Vagina (tissue), 2 donors: ENCODE measurements around the gene SCN9A.

Experiments used
- POLR2A ChIP-seq, 2 donors: fragments of 450-650 bp; IDR thresholded peaks; one replicate each; pipeline ENCODE4 v1.6.1; 2017; ENCODE audit warnings: antibody characterized with exemption in 2 of 2, mild to moderate bottlenecking in 2 of 2, moderate library complexity in 2 of 2
- POLR2AphosphoS5 ChIP-seq, 2 donors: sonication (generic); formaldehyde crosslinking; IDR thresholded peaks; one replicate each; pipeline ENCODE4 v1.9.0; 2017; ENCODE audit warnings: antibody characterized with exemption in 2 of 2, mild to moderate bottlenecking in 2 of 2, low read depth in 1 of 2; ENCODE audit not compliant: insufficient read depth in 1 of 2
- TF ChIP-seq, protein P1 (sequence below), 3 experiments: fragments of 450-650 bp in 2 of 3; fragments of 200-600 bp in 1 of 3; sonication (generic) in 1 of 3; IDR thresholded peaks; one replicate each; pipeline ENCODE4 v1.5.1; 2017 to 2019; ENCODE audit warnings: antibody characterized with exemption in 3 of 3, mild to moderate bottlenecking in 2 of 3, moderate library complexity in 2 of 3

DNA sequence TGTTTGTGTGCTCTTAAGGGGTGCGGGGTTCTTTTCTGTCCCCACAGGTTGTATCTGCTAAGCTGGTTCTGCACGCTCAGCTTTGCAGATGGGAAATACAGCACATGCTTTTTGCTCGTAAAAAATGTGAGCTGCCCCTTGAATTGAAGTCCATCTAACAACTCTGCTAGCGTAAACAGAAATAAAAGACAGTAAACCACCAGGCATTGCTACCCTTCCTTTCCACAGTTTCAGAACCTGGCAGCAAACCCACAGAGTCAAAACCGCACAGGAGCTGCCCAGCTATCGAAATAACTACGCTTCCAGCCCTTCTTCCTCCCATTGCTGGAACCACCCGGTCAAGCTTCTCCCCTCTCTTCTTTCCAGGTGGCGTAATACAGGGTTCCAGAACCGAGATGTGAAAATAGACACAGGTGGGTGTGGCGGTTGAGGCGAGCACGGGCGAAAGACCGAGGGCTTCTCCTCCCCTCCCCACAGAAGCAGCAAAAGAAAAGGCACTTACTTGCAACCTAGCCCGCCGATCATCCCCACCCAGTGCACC lies 479 bp downstream of the SCN9A start:
- TF ChIP-seq POLR2A (IDR thresholded peaks at IDR 0.05) (no peak), POLR2AphosphoS5 (IDR thresholded peaks at IDR 0.05; ENCODE audit: insufficient read depth in 1 of 2, low read depth in 1 of 2) (no peak)
- TF ChIP-seq, protein P1, sequence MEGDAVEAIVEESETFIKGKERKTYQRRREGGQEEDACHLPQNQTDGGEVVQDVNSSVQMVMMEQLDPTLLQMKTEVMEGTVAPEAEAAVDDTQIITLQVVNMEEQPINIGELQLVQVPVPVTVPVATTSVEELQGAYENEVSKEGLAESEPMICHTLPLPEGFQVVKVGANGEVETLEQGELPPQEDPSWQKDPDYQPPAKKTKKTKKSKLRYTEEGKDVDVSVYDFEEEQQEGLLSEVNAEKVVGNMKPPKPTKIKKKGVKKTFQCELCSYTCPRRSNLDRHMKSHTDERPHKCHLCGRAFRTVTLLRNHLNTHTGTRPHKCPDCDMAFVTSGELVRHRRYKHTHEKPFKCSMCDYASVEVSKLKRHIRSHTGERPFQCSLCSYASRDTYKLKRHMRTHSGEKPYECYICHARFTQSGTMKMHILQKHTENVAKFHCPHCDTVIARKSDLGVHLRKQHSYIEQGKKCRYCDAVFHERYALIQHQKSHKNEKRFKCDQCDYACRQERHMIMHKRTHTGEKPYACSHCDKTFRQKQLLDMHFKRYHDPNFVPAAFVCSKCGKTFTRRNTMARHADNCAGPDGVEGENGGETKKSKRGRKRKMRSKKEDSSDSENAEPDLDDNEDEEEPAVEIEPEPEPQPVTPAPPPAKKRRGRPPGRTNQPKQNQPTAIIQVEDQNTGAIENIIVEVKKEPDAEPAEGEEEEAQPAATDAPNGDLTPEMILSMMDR (IDR thresholded peaks at IDR 0.05): no peak
